ENCODE data around the gene MTO1.
A peak's percentile ranks its signal among the peaks of the same experiment; 100 is the strongest.
"Not testable (repeated sequence)": the region's sequence is repeated elsewhere in the genome, so short reads cannot be mapped to it uniquely, and the experiment has no call there.

The MTO1 gene

DNA sequence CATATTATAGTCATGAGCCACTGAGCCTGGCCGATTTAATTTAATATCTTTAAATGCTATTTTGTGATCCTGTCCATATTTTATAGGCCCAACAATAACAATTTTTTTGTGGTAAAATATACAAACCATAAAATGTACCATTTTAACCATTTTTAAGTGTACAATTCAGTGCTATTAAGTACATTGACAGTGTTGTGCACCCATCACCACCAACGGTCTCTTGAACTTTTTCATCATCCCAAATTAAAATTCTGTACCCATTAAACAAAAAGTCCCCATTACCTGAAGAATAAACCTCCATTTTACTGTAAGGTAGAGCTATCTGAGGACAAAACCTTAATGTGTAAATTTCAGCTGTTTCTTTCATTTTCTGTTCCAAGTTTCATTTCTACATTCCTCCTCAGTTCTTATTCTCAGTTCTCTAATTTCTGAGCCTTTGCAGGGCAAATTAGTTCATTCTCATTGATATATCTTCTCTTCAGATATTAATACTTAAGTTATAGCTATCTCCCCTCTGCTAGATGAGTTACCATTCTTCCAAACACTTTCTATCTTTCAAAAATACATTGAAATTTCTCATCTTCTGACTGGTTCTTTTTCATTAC is 10.3 kb downstream of the MTO1 start:
- Mint-ChIP-seq H3K36me3 (ENCODE audit: low read depth) (peaks cover 79% of the 10 kb centered on the region), H3K4me3 (peak overlapping the region; percentile 44), H3K27ac (peak overlapping the region; percentile 78), H3K27me3 (no peaks in the 10 kb centered on the region), H3K9me3 (no peaks in the 10 kb centered on the region), H3K4me1 (ENCODE audit: low read depth) (peaks cover 27% of the 10 kb centered on the region)
- intact Hi-C loops (cut with micrococcal nuclease): loop anchor here (1.0 kb wide), 1 partner anchor 19 kb away; the partner anchor contains the start of gene CGAS

DNA sequence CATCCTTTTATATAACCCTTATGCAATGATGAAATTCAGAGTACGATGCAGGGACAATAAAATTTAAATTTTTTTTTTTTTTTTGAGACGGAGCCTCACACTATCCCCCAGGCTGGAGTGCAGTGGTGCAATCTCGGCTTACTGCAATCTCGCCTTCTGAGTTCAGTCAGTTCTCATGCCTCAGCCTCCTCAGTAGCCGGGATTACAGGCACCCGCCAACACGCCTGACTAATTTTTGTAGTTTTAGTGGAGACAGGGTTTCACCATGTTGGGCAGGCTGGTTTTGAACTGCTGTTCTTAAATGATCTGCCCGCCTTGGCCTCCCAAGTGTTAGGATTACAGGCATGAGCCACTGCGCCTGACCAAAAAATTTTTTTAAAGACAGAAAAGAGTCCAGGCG is 15.2 kb downstream of the MTO1 start:
- no peaks in the 10 kb centered on the region for H3K9me3 Mint-ChIP-seq
- H3K36me3 Mint-ChIP-seq (ENCODE audit: low read depth): peaks cover 86% of the 10 kb centered on the region
- no peaks in the 10 kb centered on the region for H3K27me3 Mint-ChIP-seq
- no peak overlapping the region for H3K27ac Mint-ChIP-seq
- no peak overlapping the region for H3K4me3 Mint-ChIP-seq
- intact Hi-C loops (cut with micrococcal nuclease): no loop called here
- H3K4me1 Mint-ChIP-seq (ENCODE audit: low read depth): peaks cover 16% of the 10 kb centered on the region

DNA sequence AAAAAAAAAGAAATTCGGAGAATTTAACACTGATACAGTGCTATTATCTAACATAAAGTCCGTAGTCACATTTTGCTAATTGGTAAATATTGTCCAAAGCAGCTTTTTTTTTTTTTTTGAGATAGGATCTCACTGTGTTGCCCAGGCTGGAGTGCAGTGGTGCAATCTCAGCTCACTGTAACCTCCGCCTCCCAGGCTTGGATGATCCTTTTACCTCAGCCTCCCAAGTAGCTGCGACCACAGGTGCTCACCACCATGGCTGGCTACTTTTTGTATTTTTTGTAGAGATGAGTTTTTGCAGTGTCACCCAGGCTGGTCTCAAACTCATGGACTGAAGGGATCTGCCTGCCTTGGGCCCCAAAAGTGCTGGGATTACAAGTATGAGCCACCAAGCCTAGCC is 15.9 kb downstream of the MTO1 start:
- Mint-ChIP-seq H3K36me3 (ENCODE audit: low read depth) (peaks cover 93% of the 10 kb centered on the region), H3K27ac (no peak overlapping the region), H3K9me3 (no peaks in the 10 kb centered on the region), H3K27me3 (no peaks in the 10 kb centered on the region), H3K4me1 (ENCODE audit: low read depth) (peaks cover 10% of the 10 kb centered on the region), H3K4me3 (no peak overlapping the region)
- intact Hi-C loops (cut with micrococcal nuclease): no loop called here

DNA sequence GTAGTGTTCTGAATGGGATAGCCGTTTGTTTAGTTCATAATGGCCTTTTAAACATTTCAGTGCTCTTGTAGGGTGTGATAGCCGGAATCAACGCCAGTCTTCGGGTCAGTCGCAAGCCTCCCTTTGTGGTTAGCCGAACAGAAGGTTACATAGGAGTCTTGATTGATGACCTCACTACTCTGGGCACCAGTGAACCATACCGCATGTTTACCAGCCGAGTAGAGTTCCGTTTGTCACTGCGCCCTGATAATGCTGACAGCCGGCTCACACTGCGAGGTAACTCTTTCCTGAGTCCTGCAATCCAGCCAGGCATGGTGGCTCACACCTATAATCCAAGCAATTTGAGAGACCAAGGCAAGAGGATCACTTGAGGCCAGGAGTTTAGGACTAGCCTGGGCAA is 20.4 kb downstream of the MTO1 start:
- H3K9me3 Mint-ChIP-seq: no peaks in the 10 kb centered on the region
- no peak overlapping the region for H3K4me3 Mint-ChIP-seq
- no peak overlapping the region for H3K27ac Mint-ChIP-seq
- H3K36me3 Mint-ChIP-seq (ENCODE audit: low read depth): peaks cover 96% of the 10 kb centered on the region
- no peaks in the 10 kb centered on the region for H3K27me3 Mint-ChIP-seq
- intact Hi-C loops (cut with micrococcal nuclease): loop anchor here (5.0 kb wide), 1 partner anchor 45 kb away; no protein-coding TSS in a partner anchor
- H3K4me1 Mint-ChIP-seq (ENCODE audit: low read depth): no peaks in the 10 kb centered on the region

GRCh38 chr6:73484438-73484837 is 22.9 kb downstream of the MTO1 start:
- Mint-ChIP-seq H3K27ac (no peak overlapping the region), H3K27me3 (no peaks in the 10 kb centered on the region), H3K36me3 (ENCODE audit: low read depth) (peaks cover 92% of the 10 kb centered on the region), H3K4me3 (no peak overlapping the region), H3K9me3 (no peaks in the 10 kb centered on the region), H3K4me1 (ENCODE audit: low read depth) (no peaks in the 10 kb centered on the region)
- intact Hi-C loops (cut with micrococcal nuclease): loop anchor here (5.0 kb wide), 1 partner anchor 47 kb away; no protein-coding TSS in a partner anchor

GRCh38 chr6:73487473-73487872 is 25.9 kb downstream of the MTO1 start:
- Mint-ChIP-seq H3K4me3 (no peak overlapping the region), H3K4me1 (ENCODE audit: low read depth) (no peaks in the 10 kb centered on the region), H3K36me3 (ENCODE audit: low read depth) (peaks cover 87% of the 10 kb centered on the region), H3K27me3 (no peaks in the 10 kb centered on the region), H3K27ac (no peak overlapping the region), H3K9me3 (no peaks in the 10 kb centered on the region)
- intact Hi-C loops (cut with micrococcal nuclease): no loop called here

- H3K36me3 Mint-ChIP-seq (ENCODE audit: low read depth): peaks cover 84% of the 10 kb centered on the region
- intact Hi-C loops (cut with micrococcal nuclease): no loop called here
- no peaks in the 10 kb centered on the region for H3K4me1 Mint-ChIP-seq (ENCODE audit: low read depth)
- H3K27ac Mint-ChIP-seq: no peak overlapping the region
- H3K27me3 Mint-ChIP-seq: no peaks in the 10 kb centered on the region
- no peaks in the 10 kb centered on the region for H3K9me3 Mint-ChIP-seq
- no peak overlapping the region for H3K4me3 Mint-ChIP-seq
Observed at GRCh38 chr6:73491377-73491776, 29.8 kb downstream of the MTO1 start.

GRCh38 chr6:73497915-73498314 is 36.4 kb downstream of the MTO1 start:
- no peaks in the 10 kb centered on the region for H3K9me3 Mint-ChIP-seq
- no peak overlapping the region for H3K4me3 Mint-ChIP-seq
- H3K4me1 Mint-ChIP-seq (ENCODE audit: low read depth): no peaks in the 10 kb centered on the region
- no peaks in the 10 kb centered on the region for H3K27me3 Mint-ChIP-seq
- peaks cover 84% of the 10 kb centered on the region for H3K36me3 Mint-ChIP-seq (ENCODE audit: low read depth)
- no peak overlapping the region for H3K27ac Mint-ChIP-seq
- intact Hi-C loops (cut with micrococcal nuclease): no loop called here

DNA sequence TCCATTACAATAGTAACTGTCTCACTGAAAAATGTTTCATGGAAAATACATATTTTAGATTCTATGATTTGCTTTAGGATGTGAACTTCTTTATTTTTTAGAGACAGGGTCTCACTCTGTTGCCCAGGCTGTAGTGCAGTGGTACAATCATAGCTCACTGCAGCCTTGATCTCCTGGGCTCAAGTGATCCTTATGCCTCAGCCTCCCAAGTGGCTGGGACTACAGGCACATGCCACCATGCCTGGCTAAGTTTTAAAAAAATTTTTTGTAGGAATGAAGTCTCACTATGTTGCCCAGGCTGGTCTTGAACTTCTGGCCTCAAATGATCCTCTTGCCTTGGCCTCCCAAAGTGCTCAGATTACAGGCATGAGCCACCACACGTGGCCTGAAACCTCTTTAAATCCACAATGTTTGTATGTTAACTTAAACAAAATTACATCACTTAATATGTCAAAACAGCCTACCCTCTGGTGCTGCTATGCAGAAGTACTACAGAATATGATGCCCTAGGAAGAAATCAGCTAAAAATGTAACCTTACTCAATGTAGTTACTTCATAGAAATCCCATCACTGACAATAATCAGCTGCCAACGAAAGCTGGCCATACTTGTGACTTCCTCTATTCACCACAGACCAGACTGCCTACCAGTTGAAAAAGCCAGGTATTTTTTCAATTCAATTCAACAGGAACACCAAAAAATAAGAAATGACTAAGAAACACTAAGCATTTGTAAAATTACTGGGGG is 41.7 kb downstream of the MTO1 start:
- Mint-ChIP-seq H3K4me1 (ENCODE audit: low read depth) (peaks cover 5% of the 10 kb centered on the region), H3K27ac (peak overlapping the region; percentile 51), H3K4me3 (no peak overlapping the region), H3K36me3 (ENCODE audit: low read depth) (peaks cover 57% of the 10 kb centered on the region), H3K9me3 (no peaks in the 10 kb centered on the region), H3K27me3 (no peaks in the 10 kb centered on the region)
- intact Hi-C loops (cut with micrococcal nuclease): loop anchor here (5.0 kb wide), 2 partner anchors 41 to 109 kb away; partner anchors contain the start of gene MTO1

GRCh38 chr6:73504160-73504559 is 42.6 kb downstream of the MTO1 start:
- Mint-ChIP-seq H3K27ac (no peak overlapping the region), H3K36me3 (ENCODE audit: low read depth) (peaks cover 48% of the 10 kb centered on the region), H3K27me3 (no peaks in the 10 kb centered on the region), H3K4me3 (no peak overlapping the region), H3K9me3 (no peaks in the 10 kb centered on the region), H3K4me1 (ENCODE audit: low read depth) (peaks cover 5% of the 10 kb centered on the region)
- intact Hi-C loops (cut with micrococcal nuclease): loop anchor here (5.0 kb wide), 2 partner anchors 42 to 108 kb away; partner anchors contain the start of gene MTO1

DNA sequence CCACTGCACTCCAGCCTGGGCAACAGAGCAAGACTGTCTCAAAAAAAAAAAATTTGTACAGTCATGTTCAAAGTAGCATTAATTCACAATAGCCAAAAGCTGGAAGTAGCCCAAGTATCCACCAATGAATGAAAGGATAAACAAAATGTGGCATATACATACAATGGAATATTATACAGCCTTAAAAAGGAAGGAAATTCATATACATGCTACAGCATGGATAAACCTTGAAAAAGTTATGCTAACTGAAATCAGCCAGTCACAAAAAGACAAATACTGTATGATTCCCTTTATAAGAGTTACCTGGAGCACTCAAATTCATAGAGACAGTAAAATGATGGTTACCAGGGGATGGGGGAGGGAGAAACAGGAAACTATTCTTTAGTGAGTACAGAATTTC is 43.6 kb downstream of the MTO1 start:
- peaks cover 39% of the 10 kb centered on the region for H3K36me3 Mint-ChIP-seq (ENCODE audit: low read depth)
- H3K27me3 Mint-ChIP-seq: no peaks in the 10 kb centered on the region
- H3K4me3 Mint-ChIP-seq: no peak overlapping the region
- H3K4me1 Mint-ChIP-seq (ENCODE audit: low read depth): peaks cover 5% of the 10 kb centered on the region
- H3K9me3 Mint-ChIP-seq: no peaks in the 10 kb centered on the region
- intact Hi-C loops (cut with micrococcal nuclease): no loop called here
- H3K27ac Mint-ChIP-seq: no peak overlapping the region

GRCh38 chr6:73505705-73506104 is 44.2 kb downstream of the MTO1 start:
- H3K4me3 Mint-ChIP-seq; H3K27ac Mint-ChIP-seq; H3K4me1 Mint-ChIP-seq (ENCODE audit: low read depth); intact Hi-C loops (cut with micrococcal nuclease); H3K27me3 Mint-ChIP-seq; H3K9me3 Mint-ChIP-seq: not testable (repeated sequence)
- H3K36me3 Mint-ChIP-seq (ENCODE audit: low read depth): peaks cover 33% of the 10 kb centered on the region

DNA sequence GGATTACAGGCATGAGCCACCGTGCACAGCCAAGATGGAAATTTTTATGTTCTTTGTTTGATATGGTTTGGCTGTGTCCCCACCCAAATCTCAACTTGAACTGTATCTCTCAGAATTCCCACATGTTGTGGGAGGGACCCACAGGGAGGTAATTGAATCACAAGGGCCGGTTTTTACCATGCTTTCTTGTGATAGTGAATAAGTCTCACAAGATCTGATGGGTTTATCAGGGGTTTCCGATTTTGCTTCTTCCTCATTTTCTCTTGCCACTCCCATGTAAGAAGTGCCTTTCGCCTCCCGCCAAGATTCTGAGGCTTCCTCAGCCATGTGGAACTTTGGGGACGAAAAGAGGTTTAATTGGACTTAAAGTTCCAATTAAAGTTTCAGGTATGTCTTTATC is 44.7 kb downstream of the MTO1 start:
- Mint-ChIP-seq H3K9me3 (no peaks in the 10 kb centered on the region), H3K36me3 (ENCODE audit: low read depth) (peaks cover 29% of the 10 kb centered on the region), H3K4me1 (ENCODE audit: low read depth) (peaks cover 5% of the 10 kb centered on the region), H3K27ac (no peak overlapping the region), H3K27me3 (no peaks in the 10 kb centered on the region), H3K4me3 (no peak overlapping the region)
- intact Hi-C loops (cut with micrococcal nuclease): no loop called here

DNA sequence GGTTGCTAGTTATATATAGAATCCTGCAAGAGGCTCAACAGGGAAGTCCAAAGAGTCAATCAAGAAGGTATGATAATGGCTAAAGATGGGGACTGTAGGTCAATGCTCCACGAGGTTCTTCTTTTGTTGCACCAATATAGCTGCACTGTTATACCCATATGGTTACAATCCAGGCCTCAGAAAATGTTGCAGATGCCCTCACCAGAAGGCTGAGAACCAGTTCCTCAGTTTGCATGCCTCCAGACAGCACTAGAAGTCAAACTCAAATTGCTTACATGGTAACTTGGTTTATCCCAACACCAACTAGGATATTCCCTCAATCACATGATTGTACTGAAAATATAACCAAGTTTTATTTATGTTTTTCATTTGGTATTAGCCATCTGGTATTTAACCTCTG is 47.2 kb downstream of the MTO1 start:
- no peak overlapping the region for H3K4me3 Mint-ChIP-seq
- H3K27me3 Mint-ChIP-seq: no peaks in the 10 kb centered on the region
- intact Hi-C loops (cut with micrococcal nuclease): no loop called here
- no peak overlapping the region for H3K27ac Mint-ChIP-seq
- H3K4me1 Mint-ChIP-seq (ENCODE audit: low read depth): peaks cover 15% of the 10 kb centered on the region
- no peaks in the 10 kb centered on the region for H3K9me3 Mint-ChIP-seq
- H3K36me3 Mint-ChIP-seq (ENCODE audit: low read depth): peaks cover 18% of the 10 kb centered on the region
